HepG2 (cell line): Measurements from ENCODE around the gene GDPD5. TPM values are rescaled to one million over a fixed set of nuclear protein-coding genes. Genes with fewer than 3 reads are reported as not detected.

Experiments used
- ATAC-seq: fragments of 200-7000 bp; cut with Tn5 transposase; 3 replicates; pipeline ENCODE4 v1.9.1; 2020; ENCODE audit warnings: mild to moderate bottlenecking, moderate library complexity
- BruUV-seq: library from RNA; stranded (reverse); fragments of 400-500 nt; replicated peaks from 2 replicates; lab custom pipeline; 2021; lab: Mats Ljungman, UMichigan
- CTCF ChIA-PET: fragments of 300-600 bp; formaldehyde crosslinking; extraction: SDS; loops from one replicate; lab custom pipeline; 2021; ENCODE audit warnings: low total read pairs, inconsistent platforms, low intra/inter-chr PET ratio; lab: Yijun Ruan, JAX
- POLR2A ChIA-PET: fragments of 350-600 bp; sonication (Branson Sonifier 250); formaldehyde crosslinking; loops from one replicate; lab custom pipeline; 2020; ENCODE audit warnings: antibody characterized with exemption, inconsistent platforms; lab: Yijun Ruan, JAX
- DNase-seq: peaks from one replicate; pipeline ENCODE4 v3.0.0-alpha.2; 2015; ENCODE audit warnings: low spot score
- FAIRE-seq: peaks from 3 replicates; lab custom pipeline; 2011; peaks lifted over from hg19 to GRCh38; lab: Jason Lieb, UNC
- H2AFZ ChIP-seq: one replicate; pipeline ENCODE4 v1.6.1; 2011; ENCODE audit warnings: low read length, inconsistent platforms
- H3K27ac ChIP-seq: fragments of 300-600 bp; 3 replicates; pipeline ENCODE4 v1.8.0; 2011; ENCODE audit warnings: mixed run types, mild to moderate bottlenecking, mixed read lengths, low read length, inconsistent platforms; ENCODE audit not compliant: insufficient read depth; ENCODE audit errors: extremely low read length
- H3K27me3 ChIP-seq, 2 experiments: fragments of 200-600 bp in 1 of 2; 2 replicates in 1 of 2; 3 replicates in 1 of 2; pipeline versions ENCODE4 v1.6.0 to v1.8.0; 2011; ENCODE audit warnings: low read length in 2 of 2, mild to moderate bottlenecking in 2 of 2, moderate library complexity in 2 of 2, inconsistent platforms in 1 of 2; ENCODE audit not compliant: insufficient read depth in 2 of 2, control insufficient read depth in 1 of 2
- H3K36me3 ChIP-seq, 2 experiments: fragments of 200-600 bp in 1 of 2; replicated peaks in 1 of 2; 2 replicates in 1 of 2; 3 replicates in 1 of 2; pipeline versions ENCODE4 v1.5.1 to v1.8.0; 2011; ENCODE audit warnings: low read length in 2 of 2, inconsistent platforms in 1 of 2; ENCODE audit not compliant: insufficient read depth in 2 of 2, control insufficient read depth in 1 of 2
- H3K4me1 ChIP-seq: 2 replicates; pipeline ENCODE4 v1.5.1; 2012; ENCODE audit warnings: low read length, inconsistent platforms; ENCODE audit not compliant: insufficient read depth
- H3K4me2 ChIP-seq: 2 replicates; pipeline ENCODE4 v1.6.0; 2011; ENCODE audit warnings: low read depth, low read length, inconsistent platforms
- H3K4me3 ChIP-seq, 3 experiments: fragments of 200-600 bp in 1 of 3; sonication (generic), shearing (Covaris generic) in 1 of 3; replicated peaks in 1 of 3; 2 replicates each; pipeline ENCODE4 v1.5.1; 2011 to 2016; ENCODE audit warnings: low read length in 3 of 3, inconsistent platforms in 2 of 3, low read depth in 2 of 3, mild to moderate bottlenecking in 2 of 3, control low read depth in 1 of 3, mixed read lengths in 1 of 3; ENCODE audit not compliant: insufficient read depth in 1 of 3
- H3K79me2 ChIP-seq: one replicate; pipeline ENCODE4 v1.6.1; 2011; ENCODE audit warnings: low read length, inconsistent platforms; ENCODE audit not compliant: insufficient read depth
- H3K9ac ChIP-seq: 2 replicates; pipeline ENCODE4 v1.6.0; 2011; ENCODE audit warnings: mild to moderate bottlenecking, low read depth, low read length, inconsistent platforms; ENCODE audit not compliant: insufficient read depth
- H3K9me3 ChIP-seq: 2 replicates; pipeline ENCODE4 v1.5.1; 2012; ENCODE audit warnings: mild to moderate bottlenecking, low read length
- H4K20me1 ChIP-seq: 2 replicates; pipeline ENCODE4 v1.6.0; 2011; ENCODE audit warnings: inconsistent platforms, mild to moderate bottlenecking, low read length, moderate library complexity; ENCODE audit not compliant: insufficient read depth
- CC2D1A ChIP-seq: sonication (generic); formaldehyde crosslinking; IDR thresholded peaks from 2 replicates; pipeline ENCODE4 v1.8.1; 2023; ENCODE audit warnings: mild to moderate bottlenecking, missing genetic modification reagents
- ZNF121 ChIP-seq: sonication (generic); formaldehyde crosslinking; IDR thresholded peaks from 2 replicates; pipeline ENCODE4 v1.5.0; 2020; ENCODE audit warnings: mild to moderate bottlenecking, missing genetic modification reagents
- ZNF263 ChIP-seq: sonication (generic); formaldehyde crosslinking; IDR thresholded peaks from 2 replicates; pipeline ENCODE4 v1.4.0; 2020; ENCODE audit warnings: missing genetic modification reagents
- ZNF629 ChIP-seq: sonication (generic); formaldehyde crosslinking; conservative IDR thresholded peaks from 2 replicates; pipeline ENCODE4 v1.5.0; 2020; ENCODE audit warnings: missing genetic modification reagents
- WGBS: methylation state at CpG from one replicate; pipeline ENCODE4 v1.1.6; 2017; ENCODE audit warnings: low lambda C conversion rate; 5-methylcytosine and 5-hydroxymethylcytosine counted together
- in situ Hi-C: cut with HindIII; loops from 2 replicates; pipeline ENCODE4 v1.10.0; 2017; ENCODE audit warnings: low pct_unique_long_range_greater_than_20kb; ENCODE audit not compliant: extremely low pct_ligation_motif_present
- intact Hi-C: fragments of 100-400 bp; cut with micrococcal nuclease; formaldehyde crosslinking; loops from one replicate; pipeline ENCODE4 v1.10.0; 2022; ENCODE audit not compliant: unreplicated experiment
- polyA plus RNA-seq, 8 experiments: library from polyadenylated mRNA; depleted of rRNA in 3 of 8; stranded (reverse) in 7 of 8; unstranded in 1 of 8; fragments of >200 nt; fragmentation: Illumina TruSeq in 4 of 8; extraction: Trizol in 4 of 8; gene quantifications; 2 replicates each; pipeline versions ENCODE4 v1.2.1 to v1.2.3, GENCODE V29; 2011 to 2016; ENCODE audit warnings: low read depth in 4 of 8, missing spikeins in 1 of 8, mixed read lengths in 1 of 8; ENCODE audit not compliant: insufficient read depth in 1 of 8
- total RNA-seq, 5 experiments: library from RNA; depleted of rRNA; stranded (reverse); fragments of >200 nt; fragmentation: Illumina TruSeq; extraction: Trizol; gene quantifications; 2 replicates each; pipeline ENCODE4 v1.2.3, GENCODE V29; 2016; ENCODE audit warnings: low read depth in 1 of 5
- TF ChIP-seq, protein P1 (sequence below): sonication (generic); formaldehyde crosslinking; IDR thresholded peaks from 2 replicates; pipeline ENCODE4 v1.5.0; 2020; ENCODE audit warnings: mild to moderate bottlenecking, missing genetic modification reagents, borderline replicate concordance

The GDPD5 gene
- total and polyA plus RNA-seq, 2 of the 13 experiments (the other 11 are each of a cell fraction or from before 2014, with no cell fraction given), result 55.0 to 67.5 TPM

DNA sequence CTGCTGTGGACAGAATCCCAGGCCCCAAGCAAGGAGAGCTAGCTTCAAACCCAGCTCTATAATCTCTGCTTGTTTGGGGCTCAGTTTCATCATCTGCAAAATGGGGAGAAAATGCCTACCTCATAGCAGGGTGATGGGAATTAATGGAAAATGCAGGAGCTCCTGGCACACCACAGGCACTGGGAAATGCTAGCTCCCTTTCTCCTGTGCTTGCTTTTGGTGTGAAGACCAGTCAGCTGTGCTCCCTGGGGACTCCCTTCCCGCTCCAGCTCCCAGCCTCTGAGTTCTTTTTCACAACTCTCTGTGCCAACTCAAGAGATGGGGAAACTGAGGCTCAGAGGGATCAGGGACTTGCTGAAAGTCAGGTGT is 28.1 kb upstream of the GDPD5 start:
- CTCF ChIA-PET, result no interaction called here
- Histone ChIP-seq H4K20me1 (no peaks in the 10 kb centered on the region), H3K79me2 (no peaks in the 10 kb centered on the region), H3K4me3 (peak overlapping the region in 1 of 3 experiments; percentile 17; a peak in 1 of 6 replicates), H3K4me1 (peaks cover 33% of the 10 kb centered on the region), H3K27ac (no peak overlapping the region), H3K9me3 (no peaks in the 10 kb centered on the region), H3K9ac (no peak overlapping the region), H3K27me3 (no peaks in the 10 kb centered on the region; a peak in 1 of 5 replicates), H3K4me2 (peak overlapping the region; percentile 49), H2AFZ (no peak overlapping the region), H3K36me3 (no peaks in the 10 kb centered on the region)
- in situ Hi-C loops, result no loop called here
- FAIRE-seq, result no peak
- no peak for ATAC-seq
- POLR2A ChIA-PET, result interaction anchor here (1.2 to 2.9 kb wide), 4 partner anchors 9 to 35 kb away, joined by 3 to 31 read pairs (median 12); partner anchors contain the start of gene SERPINH1
- DNase-seq, result no peak
- 50% methylated on average over 1 of the region's 1 CpG for WGBS
- TF ChIP-seq CC2D1A (no peak), ZNF263 (CRISPR knock-in tag) (peak; percentile 64; the same call in 1 of the 2 replicates), ZNF121 (CRISPR knock-in tag) (0 out of 2 replicates have a peak, but pooled peaks have one; percentile 8), ZNF629 (CRISPR knock-in tag) (peak; percentile 58; the same call in 1 of the 2 replicates)
- TF ChIP-seq, protein P1, sequence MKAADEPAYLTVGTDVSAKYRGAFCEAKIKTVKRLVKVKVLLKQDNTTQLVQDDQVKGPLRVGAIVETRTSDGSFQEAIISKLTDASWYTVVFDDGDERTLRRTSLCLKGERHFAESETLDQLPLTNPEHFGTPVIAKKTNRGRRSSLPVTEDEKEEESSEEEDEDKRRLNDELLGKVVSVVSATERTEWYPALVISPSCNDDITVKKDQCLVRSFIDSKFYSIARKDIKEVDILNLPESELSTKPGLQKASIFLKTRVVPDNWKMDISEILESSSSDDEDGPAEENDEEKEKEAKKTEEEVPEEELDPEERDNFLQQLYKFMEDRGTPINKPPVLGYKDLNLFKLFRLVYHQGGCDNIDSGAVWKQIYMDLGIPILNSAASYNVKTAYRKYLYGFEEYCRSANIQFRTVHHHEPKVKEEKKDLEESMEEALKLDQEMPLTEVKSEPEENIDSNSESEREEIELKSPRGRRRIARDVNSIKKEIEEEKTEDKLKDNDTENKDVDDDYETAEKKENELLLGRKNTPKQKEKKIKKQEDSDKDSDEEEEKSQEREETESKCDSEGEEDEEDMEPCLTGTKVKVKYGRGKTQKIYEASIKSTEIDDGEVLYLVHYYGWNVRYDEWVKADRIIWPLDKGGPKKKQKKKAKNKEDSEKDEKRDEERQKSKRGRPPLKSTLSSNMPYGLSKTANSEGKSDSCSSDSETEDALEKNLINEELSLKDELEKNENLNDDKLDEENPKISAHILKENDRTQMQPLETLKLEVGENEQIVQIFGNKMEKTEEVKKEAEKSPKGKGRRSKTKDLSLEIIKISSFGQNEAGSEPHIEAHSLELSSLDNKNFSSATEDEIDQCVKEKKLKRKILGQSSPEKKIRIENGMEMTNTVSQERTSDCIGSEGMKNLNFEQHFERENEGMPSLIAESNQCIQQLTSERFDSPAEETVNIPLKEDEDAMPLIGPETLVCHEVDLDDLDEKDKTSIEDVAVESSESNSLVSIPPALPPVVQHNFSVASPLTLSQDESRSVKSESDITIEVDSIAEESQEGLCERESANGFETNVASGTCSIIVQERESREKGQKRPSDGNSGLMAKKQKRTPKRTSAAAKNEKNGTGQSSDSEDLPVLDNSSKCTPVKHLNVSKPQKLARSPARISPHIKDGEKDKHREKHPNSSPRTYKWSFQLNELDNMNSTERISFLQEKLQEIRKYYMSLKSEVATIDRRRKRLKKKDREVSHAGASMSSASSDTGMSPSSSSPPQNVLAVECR (CRISPR knock-in tag), result peak; percentile 0; the same call in 1 of the 2 replicates
- intact Hi-C loops, result no loop called here
- BruUV-seq, result no TSS peak
